ENCODE results near the gene NTN3. TPM values are rescaled to one million over a fixed set of nuclear protein-coding genes. Genes with fewer than 3 reads are reported as not detected.
A peak's percentile ranks its signal among the peaks of the same experiment; 100 is the strongest.

Gene NTN3
- total and polyA plus RNA-seq, 10 donors, result 0.03 to 0.28 (median 0.13) TPM; not detected in 5

GRCh38 chr16:2499890-2500429 is 28.9 kb downstream of the NTN3 start:
- peaks cover 0 to 47% (median 17%) of the 10 kb centered on the region in 6 donors for H3K36me3 ChIP-seq
- H3K4me3 ChIP-seq, result no peak overlapping the region
- H3K27ac ChIP-seq, result no peak overlapping the region
- no peak for DNase-seq
- no peaks in the 10 kb centered on the region for H3K9me3 ChIP-seq
- intact Hi-C loops (cut with DNase I; ENCODE audit: low total_unique reads), result loop anchor here (5.0 to 10.0 kb wide), 2 partner anchors 65 to 148 kb away; no protein-coding TSS in a partner anchor
- H3K4me1 ChIP-seq, result peaks cover 10 to 42% (median 24%) of the 10 kb centered on the region in 6 donors
- H3K27me3 ChIP-seq (replicated peaks in 1 of 7), result no peaks in the 10 kb centered on the region
- TF ChIP-seq, protein P1, sequence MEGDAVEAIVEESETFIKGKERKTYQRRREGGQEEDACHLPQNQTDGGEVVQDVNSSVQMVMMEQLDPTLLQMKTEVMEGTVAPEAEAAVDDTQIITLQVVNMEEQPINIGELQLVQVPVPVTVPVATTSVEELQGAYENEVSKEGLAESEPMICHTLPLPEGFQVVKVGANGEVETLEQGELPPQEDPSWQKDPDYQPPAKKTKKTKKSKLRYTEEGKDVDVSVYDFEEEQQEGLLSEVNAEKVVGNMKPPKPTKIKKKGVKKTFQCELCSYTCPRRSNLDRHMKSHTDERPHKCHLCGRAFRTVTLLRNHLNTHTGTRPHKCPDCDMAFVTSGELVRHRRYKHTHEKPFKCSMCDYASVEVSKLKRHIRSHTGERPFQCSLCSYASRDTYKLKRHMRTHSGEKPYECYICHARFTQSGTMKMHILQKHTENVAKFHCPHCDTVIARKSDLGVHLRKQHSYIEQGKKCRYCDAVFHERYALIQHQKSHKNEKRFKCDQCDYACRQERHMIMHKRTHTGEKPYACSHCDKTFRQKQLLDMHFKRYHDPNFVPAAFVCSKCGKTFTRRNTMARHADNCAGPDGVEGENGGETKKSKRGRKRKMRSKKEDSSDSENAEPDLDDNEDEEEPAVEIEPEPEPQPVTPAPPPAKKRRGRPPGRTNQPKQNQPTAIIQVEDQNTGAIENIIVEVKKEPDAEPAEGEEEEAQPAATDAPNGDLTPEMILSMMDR (IDR thresholded peaks at IDR 0.05 in 8 of 11, conservative IDR thresholded peaks at IDR 0.05 in 3 of 11), result no peak
- TF ChIP-seq POLR2A (IDR thresholded peaks at IDR 0.05), result no peak
- no peak for TF ChIP-seq POLR2AphosphoS5 (IDR thresholded peaks at IDR 0.05)
- 91 to 94% (median 93%) methylated on average over 21 to 29 of the region's 29 CpGs for WGBS, 5 donors

DNA sequence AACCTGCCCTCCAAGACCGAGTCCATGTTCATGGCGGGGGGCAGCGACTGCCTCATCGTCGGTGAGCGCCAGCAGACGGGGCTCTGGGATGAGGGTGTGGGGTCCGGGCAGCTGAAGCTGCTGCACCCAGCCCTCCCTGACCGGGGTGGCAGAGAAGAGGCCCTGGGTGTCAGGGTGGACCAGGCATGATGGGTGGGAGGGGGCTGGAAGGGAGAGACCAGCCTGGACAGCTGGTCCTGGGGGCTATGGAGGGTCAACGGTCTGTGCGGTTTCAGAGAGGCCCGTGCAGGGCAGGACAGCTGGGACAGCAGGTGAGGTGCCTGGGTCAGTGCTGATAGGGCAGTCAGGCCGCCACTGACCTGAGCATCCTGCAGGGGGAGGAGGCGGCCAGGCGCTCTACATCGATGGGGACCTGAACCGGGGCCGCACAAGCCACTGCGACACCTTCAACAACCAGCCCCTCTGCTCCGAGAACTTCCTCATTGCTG is 29.4 kb downstream of the NTN3 start:
- H3K27me3 ChIP-seq (replicated peaks in 1 of 7), result no peaks in the 10 kb centered on the region
- WGBS, 5 donors, result 76 to 88% (median 86%) methylated on average over 13 to 20 of the region's 20 CpGs
- no peaks in the 10 kb centered on the region for H3K9me3 ChIP-seq
- no peak overlapping the region for H3K27ac ChIP-seq
- H3K4me3 ChIP-seq, result no peak overlapping the region
- TF ChIP-seq, protein P1 (IDR thresholded peaks at IDR 0.05 in 8 of 11, conservative IDR thresholded peaks at IDR 0.05 in 3 of 11), result no peak
- TF ChIP-seq POLR2A (IDR thresholded peaks at IDR 0.05) (no peak), POLR2AphosphoS5 (IDR thresholded peaks at IDR 0.05) (no peak)
- intact Hi-C loops (cut with DNase I; ENCODE audit: low total_unique reads), result loop anchor here (5.0 kb wide), 1 partner anchor 148 kb away; no protein-coding TSS in a partner anchor
- peaks cover 10 to 42% (median 24%) of the 10 kb centered on the region in 6 donors for H3K4me1 ChIP-seq
- DNase-seq, result no peak
- H3K36me3 ChIP-seq, result peaks cover 0 to 47% (median 17%) of the 10 kb centered on the region in 6 donors

- intact Hi-C loops (cut with DNase I; ENCODE audit: low total_unique reads), result loop anchor here (5.0 kb wide), 1 partner anchor 149 kb away; no protein-coding TSS in a partner anchor
- 36 to 56% (median 40%) methylated on average over 6 to 23 of the region's 23 CpGs for WGBS, 5 donors
- H3K27ac ChIP-seq, result peak overlapping the region in 2 of 8 donors; percentile 0 to 32
Observed at GRCh38 chr16:2500918-2501750, 30.0 kb downstream of the NTN3 start.

More at GRCh38 chr16:2500918-2501750, 30.0 kb downstream of the NTN3 start:
- no peaks in the 10 kb centered on the region for H3K27me3 ChIP-seq (replicated peaks in 1 of 7)
- H3K4me3 ChIP-seq, result peak overlapping the region in 3 of 8 donors; percentile 15 to 57 (median 22)
- peak; percentile 95 for DNase-seq
- H3K36me3 ChIP-seq, result peaks cover 0 to 43% (median 15%) of the 10 kb centered on the region in 6 donors
- TF ChIP-seq POLR2AphosphoS5 (IDR thresholded peaks at IDR 0.05) (peak; percentile 54 to 76 (median 68)), POLR2A (IDR thresholded peaks at IDR 0.05) (no peak)
- TF ChIP-seq, protein P1 (IDR thresholded peaks at IDR 0.05 in 8 of 11, conservative IDR thresholded peaks at IDR 0.05 in 3 of 11), result peak; percentile 96 to 100 (median 99)
- H3K9me3 ChIP-seq, result no peaks in the 10 kb centered on the region
- H3K4me1 ChIP-seq, result peaks cover 10 to 46% (median 24%) of the 10 kb centered on the region in 6 donors
